Stimulated activated CD4-positive, alpha-beta T cell treated with anti-CD3 and anti-CD28 coated beads, Interleukin-4, amount 100 ng/mL, for 1 hour (primary cell): ENCODE measurements around the gene TMEM63A.

Experiments
- DNase-seq: peaks from one replicate; pipeline ENCODE4 v3.0.0-alpha.2; 2020

Gene TMEM63A

DNA sequence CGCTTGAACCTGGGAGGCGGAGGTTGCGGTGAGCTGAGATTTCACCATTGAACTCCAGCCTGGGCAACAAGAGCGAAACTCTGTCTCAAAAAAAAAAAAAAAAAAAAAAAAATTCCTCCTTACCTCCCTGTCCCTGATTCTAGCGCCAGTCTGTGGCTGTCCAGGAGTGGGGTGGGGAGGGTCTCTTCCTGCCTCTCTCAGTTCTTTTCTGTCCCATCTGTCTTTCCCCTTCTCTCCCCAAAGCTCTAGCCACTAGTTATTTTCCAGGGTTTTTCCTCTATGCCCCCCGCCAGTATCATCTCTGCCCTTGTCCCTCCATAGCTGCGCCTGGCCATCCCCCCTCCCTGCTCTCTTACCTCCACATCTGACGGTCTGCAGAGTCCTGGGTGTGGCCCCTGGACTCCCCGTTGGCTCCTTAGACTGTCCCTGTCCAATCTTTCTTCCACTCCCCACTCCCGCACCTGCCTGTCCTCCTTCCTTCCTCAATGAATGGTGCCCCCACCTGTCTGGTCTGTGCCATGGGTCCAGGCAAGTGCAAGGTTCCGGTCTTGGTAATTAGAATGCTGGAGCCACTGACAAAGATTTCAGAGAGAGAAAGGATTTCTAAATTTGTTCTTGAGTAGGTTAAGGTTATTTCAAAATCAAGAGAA lies 1.6 kb upstream of the TMEM63A start:
- no peak for DNase-seq

DNA sequence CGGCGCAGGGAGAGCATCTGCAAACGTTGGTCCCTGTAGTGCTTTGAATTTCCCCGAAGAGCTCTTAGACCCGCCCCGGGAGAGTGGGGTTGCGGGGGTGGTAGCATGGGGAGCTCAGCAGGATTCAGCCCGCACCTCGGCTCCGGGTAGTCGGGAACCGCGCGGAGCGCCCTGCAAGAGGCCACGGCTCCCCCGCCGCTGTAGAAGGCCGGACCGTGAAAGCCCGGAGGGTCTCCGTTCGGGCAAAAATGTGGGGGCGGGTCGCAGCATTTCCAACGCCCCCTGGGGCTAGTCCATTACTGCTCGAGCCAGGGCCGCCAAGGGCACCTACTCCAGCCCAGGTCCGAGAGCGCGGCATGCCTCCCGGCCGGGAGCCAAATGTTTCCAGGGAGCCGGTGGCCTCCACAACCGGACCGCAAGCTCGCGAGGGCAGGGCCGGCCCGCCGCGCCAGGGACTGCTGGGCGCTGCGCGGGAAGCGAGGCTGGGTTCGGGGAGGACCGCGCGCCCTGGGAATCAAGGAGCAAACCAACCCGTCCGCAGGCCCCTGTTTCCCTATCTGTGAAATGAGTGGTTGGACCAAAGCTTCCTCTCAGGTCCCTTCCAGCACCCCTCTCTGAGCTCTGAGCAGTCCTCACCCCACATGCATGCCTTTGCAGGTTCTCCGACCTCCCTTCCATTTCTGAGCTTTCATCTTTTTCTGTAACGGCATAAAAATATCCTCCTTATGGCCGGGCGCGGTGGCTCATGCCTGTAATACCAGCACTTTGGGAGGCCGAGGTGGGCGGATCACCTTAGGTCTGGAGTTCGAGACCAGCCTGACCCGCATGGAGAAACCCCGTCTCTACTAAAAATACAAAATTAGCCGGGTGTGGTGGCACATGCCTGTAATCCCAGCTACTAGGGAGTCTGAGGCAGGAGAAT lies 775 bp upstream of the TMEM63A start:
- DNase-seq, result peak; percentile 45

DNA sequence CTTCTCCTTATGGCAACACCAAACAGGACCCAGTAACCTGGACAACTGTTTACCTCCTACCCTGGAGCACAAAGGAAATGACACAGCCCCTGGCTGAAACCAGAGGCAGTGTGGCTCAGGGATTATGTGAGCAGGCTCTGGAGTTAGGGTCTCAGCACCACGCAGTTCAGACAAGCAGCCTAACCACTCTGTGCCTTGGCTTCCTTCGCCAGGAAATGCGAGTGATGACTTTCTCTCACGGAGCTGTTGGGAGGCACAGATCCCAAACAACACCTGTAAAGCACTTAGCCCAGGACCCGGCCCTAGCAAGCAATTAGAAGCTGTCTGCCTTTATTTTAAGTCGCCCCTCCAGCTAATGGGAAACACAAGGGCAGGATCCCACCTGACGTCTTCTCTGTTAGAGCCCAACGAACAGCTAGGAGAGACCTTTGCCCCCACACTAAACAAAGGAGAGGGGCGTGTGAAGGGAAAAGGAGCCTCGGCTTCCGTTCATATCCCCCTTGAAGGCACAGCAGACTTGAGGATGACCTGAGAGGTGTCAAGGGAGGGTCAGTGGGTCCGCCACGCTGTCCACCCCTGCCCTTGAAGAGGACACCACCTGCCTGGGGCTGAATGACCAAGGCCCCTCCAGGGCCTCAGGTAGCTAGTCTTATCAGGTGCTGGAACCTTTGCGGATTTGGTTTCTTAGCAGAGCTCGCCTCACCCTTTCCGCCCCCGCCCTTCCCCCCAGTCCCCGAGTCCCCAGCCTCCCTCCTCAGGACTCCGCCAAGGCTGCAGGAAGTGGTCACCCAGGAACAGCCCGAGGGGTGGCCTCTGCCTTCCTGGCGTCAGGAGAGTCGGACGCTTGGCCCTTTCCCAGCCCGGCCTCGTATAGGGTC lies 860 bp downstream of the TMEM63A start:
- DNase-seq, result peak; percentile 35

DNA sequence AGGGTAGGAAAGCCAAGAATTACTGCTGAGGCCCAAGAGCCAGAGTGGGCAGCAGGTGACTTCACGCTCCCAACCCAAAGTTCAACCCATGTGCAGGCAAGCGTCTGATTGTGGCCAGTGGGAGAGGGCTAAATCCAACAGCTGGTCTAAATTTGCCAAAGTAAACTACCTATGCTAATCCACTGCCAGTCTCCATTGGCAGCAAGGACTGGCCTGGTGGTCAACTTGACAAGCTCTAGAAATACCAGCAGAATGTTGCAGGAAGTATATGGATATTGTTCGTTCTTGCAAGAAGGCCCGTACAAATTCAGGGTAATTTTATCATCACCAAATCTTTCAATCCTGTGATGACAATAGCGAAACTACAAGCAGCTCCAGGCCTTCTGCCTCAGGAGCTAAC lies 1.5 kb downstream of the TMEM63A start:
- no peak for DNase-seq

DNA sequence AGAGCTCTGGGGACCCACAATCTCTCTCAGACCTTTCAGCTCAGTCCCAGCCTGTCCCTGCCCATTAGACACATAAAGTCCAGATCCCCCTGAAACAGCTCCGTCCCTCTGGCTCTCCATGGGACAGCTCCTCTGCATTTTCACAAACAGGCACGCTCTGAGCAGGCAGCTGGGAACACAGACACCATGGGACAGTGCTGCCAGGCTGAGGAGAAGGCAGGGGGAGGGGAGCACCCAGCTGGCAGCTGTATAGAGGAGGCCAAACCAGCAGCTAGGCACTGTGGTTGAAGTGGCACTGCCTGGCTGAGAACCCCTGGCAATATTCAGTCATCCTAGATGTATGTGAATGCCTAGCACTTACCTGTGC lies 2.0 kb downstream of the TMEM63A start:
- no peak for DNase-seq

DNA sequence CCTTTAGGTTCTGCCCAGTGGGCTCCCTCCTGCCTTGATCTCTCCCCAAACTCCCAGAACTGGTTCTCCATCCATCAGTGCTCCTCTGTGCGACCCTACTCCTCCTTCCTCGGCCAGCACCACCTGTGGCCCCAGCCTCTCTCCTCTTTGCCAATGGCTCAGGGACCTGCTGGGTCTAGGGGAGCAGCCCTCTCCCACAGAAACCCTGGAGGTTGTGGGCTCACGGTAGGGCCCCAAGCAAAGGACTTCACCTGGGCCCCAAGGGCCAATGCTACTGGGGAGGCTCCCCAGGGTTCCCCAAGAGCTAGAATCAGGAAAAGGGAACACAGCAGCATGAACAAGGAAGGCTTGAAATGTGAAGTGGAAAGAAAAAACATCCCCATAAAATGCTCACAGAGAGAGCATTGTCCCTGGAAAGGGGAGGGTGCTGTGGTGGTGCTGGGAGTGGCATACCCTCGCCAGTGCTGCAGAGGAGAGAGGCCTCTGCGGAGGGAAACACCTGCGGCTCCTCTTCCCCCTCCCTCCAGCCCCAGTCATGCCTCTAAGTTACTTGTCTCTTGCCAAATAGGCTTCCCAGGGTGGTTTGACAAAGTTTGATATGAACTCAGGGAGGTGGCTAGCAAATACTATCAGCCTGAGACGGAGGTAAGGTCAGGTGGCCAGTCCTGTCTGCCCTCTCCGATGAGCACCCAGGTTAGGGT lies 2.5 kb downstream of the TMEM63A start:
- no peak for DNase-seq

DNA sequence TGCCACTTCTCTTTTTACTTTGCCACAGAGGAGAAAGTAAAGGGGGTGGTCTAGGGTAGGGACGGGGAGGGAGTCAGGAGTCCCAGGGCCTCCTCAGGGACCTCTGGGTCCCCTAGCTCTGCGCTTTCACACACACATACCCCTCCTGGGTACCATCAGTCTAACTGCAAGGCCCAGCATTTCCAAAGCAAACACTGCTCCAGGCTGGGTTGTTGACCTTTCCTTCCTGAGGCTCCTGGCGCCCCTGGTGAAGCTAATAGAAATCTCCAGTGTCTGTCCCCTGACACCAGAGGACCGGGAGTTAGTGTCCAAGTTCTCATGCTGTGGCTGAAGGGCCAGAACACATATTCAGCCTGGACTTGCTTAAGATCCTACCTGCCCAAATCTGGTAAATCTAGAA lies 3.9 kb downstream of the TMEM63A start:
- DNase-seq, result no peak

DNA sequence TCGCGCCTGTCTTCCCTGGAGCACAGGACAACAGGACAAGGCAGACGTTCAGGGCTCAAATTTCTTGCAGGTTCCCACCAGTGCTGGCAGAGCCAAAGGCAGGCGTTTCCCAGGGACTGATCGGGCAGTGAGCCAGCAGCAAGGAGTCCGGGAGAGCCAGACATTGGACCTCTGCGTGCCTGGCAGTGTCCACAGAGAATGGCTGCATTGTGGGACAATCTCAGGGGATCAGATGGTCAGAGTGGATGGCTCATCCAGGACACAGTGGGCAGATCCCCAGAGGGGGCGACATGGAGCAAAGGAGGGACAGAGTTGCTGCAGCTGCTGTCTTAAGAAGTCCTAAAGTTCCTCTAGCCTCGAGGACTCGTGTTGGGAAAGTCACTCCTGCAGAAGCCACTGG lies 4.6 kb downstream of the TMEM63A start:
- DNase-seq, result peak; percentile 45

DNA sequence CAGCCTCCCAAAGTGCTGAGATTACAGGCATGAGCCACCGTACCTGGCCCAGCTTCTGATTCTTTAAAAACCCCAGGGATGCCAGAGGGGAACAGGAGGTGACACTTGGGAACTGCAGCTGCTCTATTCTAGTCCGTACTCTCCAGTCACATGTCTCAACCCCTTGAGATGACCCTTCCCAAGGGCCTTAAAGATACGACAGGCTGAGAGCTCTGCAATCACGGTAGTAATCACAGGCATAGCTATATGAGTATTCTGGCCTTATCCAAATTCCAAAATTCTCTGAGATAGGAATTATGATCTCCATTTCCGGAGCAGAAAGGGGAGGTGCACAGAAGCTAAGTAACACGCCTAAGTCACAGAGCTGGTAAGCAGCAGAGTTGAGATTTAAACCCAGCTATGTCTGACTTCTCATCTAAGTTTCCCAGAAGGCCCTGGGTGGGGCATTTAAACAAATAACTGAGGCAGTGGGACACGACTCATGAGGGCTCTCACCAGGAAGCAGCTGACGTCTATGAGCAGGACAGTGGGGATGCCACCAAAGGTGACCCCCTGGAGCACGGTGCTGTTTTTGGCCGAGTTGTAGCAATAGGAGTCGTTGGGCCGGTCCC lies 5.2 kb downstream of the TMEM63A start:
- no peak for DNase-seq

DNA sequence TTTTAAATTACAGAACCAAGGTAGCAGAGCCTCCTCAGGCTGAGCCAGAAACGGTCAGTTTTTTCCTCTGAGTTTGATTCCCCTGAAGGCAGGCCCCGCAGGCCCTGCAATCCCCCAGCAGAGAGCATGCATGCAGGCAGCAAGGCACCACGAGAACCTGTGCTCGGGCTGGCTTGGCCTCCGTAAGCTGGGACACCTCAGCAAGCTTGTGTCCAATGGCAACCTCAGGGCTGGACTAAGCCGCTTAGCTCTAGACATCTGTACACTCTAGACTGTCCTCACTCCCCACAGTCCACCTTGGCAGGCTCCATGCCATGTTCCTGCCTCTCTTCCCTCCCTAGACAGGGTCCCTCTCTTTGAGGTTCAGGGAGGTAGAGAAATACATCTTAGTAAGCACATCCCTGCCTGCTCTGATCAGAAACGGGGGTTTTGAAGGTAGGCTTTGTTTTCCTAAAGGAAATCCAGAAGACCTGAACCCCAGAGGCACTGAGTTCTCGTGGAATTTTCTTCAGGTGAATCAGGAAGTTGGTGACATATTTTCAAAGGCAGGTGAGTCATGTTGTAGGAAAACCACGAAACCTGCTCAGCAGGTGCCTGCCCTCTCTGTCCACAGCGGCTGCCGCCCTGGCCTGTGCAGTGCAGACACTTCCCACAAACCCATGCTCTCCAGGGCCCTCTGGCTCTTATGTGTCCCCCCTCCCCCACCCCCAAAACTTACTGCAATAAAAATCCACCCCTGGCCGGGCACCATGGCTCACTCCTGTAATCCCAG lies 7.0 kb downstream of the TMEM63A start:
- DNase-seq, result no peak

DNA sequence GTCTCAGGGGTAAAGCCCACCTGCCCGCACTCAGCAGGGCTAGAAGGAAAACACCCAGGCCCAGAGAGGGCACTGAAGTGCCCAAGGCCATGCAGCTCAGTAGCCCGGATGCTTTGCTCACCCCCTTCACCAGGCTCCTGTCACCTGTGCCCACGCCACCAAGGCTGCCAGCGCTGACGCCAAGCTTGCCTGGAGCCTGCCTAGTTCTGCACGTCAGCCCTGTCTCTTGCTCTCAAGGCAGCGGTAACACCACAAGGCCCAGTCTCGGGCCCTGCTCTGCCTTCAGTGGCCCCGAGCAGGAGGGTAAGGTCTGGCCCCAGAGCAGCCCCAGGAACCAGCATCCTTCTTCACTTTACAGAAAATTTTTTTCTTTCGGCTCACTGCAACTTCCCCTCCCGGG lies 7.7 kb downstream of the TMEM63A start:
- DNase-seq, result no peak

DNA sequence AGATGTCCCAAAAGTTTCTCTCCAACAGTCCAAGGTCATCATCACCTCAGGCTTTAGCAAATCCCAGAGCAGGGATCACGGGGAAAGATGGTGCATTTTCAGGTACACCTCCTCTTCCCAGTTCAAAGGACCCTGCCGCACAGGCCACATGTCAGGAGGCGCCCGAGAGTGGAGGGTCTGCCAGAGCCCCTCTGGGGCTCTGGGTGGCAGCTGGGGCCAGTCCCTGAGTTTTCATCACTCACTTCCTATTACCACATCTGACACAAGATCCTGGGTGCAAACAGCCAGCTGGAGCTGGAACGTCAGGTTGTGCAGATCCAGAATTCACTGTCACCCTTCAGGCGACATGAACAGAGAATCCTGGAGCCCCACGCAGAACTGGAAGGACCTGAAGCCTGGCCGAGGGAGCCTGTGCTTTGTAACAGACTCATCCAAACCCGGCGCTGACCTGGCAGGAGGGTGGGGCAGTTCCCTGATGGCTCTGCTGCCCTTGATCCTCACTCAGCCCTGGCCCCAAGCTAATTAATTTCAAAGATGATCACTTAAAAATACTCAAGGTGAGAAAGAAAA lies 8.8 kb downstream of the TMEM63A start:
- no peak for DNase-seq

DNA sequence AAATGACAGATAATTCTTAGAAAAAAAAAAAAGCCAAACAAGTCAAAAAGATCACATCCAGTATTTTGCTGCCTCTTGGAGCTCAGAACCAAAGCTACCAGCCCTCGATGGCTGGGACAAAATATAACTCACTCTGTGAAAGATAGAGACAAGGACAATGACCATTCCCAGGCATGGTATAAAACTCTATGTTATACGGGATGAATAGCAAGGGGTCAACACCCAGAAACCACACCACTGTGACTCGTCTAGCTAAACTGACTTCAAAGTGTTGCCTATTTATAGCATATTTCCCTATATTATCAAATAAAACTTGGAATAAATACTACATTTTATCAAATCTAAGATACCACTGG lies 10.1 kb downstream of the TMEM63A start:
- DNase-seq, result no peak

DNA sequence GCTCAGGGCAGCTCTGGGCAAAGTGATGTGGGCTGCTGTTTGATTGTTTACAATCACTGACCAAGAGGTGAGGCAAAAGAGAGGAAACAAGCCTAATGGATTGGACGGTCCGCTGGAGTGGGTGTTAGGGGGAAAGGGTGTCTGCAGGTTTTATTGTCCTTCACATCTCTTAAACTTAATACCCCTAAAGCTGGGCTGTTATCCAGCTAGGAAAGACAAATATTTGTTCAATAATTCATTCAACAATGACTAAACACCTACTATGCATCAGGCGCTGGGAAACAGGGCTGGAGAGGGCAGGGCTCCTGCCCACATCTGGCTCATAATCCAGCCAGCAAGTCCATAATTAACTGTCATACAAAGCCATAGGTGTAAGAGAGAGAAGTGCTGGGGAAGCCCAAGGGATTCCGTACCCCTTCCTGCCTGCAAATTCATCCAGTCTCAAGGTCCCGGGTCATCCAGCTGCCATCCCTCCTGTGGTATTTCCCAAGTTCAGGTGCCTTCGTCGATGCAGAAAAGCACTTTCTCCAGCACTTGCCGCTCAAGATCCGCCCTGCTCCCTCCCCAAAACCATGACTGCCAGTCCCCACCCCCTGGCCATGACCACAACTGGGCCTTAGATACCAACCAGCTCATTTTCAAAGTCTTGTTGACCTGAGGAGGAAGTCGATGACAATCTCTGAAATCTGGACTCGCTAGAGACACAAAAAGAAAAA lies 10.7 kb downstream of the TMEM63A start:
- no peak for DNase-seq

DNA sequence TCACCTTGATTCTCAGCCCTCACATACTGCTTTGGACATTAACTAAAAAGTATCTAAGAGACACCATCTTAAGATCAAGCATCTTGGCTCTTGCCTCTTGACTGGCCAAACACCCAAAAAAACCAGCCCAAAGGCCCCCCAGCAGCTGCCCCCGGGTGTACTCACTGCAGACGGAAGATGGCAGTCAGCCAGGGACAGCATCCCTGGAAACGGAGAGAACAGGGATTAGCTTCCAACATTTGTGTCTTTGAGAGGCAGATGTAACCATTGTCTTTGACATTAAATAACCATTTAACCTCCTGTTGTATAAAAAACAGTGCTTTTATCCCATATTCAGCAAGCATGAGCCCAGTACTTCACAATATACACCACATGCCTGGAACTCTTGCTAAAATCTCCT lies 11.3 kb downstream of the TMEM63A start:
- no peak for DNase-seq

DNA sequence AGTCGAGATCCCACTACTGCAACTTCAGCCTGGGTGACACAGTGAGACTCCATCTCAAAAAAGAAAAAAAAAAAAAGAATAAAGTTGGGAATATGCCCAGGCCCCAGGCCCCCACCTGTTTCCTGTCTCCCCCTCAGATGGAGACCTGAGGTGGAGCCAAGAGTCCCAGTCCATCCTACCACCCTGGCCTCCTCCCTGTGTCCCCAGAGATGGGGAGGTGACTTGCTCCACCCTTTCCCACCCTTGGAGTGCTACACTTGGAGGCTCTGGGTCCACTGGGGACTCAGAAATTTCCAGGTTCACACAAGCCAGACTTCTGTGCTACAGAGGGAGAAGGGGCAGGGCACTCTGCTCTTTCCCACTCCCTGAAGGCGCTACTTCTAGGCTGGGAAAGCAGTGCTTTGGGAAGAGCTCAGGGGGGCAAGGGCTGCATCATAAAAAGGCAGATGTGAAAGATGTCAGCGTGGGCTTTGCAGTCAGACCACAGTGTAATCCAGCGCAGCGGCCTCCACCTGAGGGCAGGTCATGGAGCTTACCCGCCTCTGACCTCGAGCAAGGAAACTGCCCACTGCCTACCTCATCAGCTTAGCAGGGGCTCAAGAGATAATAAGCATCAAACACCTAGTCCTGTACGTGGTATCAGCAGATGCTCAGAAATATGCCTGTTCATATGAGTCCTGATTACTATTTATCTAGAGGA lies 13.4 kb downstream of the TMEM63A start:
- no peak for DNase-seq

DNA sequence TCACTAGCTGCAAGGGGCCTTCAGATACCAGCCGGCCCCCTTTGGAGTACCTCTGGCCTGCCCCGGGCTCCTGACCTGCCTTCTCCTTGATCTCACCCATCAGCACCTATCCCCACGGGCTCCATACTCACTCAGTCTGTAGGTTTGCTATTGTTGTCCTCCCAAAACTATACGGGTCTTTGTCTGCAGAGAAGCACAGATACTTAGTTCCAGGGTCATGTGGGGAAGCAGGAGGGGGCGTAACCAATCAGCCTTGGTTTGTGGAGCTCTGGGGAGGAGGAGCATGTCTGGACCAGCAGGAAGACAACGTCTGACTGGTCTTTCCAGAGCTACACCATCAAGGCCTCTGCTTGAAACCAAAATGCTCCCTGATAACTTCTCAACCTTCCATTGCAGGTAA lies 15.2 kb downstream of the TMEM63A start:
- DNase-seq, result no peak

DNA sequence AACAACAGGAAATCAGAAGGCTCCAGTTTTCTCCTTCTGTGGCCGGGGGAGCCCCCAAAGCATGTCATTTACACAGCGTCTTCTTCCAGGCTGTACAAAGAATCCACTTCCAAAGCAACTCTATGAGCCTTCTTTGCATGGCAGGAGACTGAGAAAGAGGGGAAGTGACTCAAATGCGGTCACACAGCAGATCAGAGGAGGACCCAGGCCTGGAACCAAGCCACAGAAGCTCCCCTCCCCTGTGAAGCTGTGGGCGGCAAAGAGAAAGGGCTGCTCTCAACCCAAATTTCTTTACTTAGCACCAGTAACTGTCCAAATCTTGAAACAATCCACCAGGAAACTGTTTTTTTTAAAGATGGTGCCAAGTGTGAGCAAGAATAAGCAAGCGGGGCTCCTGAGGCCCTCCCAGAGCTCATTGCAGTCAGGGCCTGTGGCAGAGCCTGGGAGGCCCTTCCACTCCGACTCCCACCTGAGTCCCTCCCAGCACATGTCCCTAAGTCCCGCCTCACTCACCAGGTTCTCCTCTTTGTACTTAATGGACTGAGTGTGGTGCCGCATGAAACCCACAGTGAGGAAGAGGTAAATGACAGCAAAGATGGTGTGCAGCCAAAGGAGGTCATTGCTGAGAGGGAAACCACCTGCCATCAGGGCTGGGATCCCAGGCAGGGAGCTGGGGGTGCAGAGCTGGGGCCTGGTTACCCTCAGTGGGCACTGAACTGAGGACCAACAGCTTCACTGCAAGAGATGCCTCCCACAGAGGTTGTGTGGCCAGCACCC lies 15.9 kb downstream of the TMEM63A start:
- DNase-seq, result peak; percentile 73

DNA sequence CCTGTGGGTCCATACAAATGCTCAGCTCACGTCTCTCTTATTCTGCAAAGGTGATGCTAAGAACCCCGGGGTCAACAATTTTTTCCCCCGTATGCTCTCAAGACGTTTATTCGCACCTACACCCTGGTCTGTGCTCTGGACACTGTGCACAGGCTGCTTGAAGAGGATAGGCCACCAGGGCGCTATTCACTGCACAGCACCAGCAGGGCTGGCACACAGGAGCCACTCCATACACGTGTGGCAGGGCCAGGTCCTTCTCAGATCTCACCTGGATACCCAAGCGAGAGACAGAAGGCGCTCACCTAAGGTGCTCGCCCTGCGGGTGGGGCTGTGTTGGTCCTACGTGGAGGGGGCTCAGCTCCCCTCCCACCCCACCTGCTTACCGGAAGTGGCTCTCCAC lies 16.7 kb downstream of the TMEM63A start:
- DNase-seq, result no peak
